NB4 (cell line): ENCODE results near the gene ACTN1.

ENCODE experiments used
- DNase-seq: peaks from one replicate; pipeline ENCODE4 v3.0.0; 2010; ENCODE audit warnings: low read depth
- H3K4me3 ChIP-seq: one replicate; pipeline ENCODE4 v1.5.1; 2011; ENCODE audit warnings: mild to moderate bottlenecking, low read depth, low read length, moderate library complexity
- CTCF ChIP-seq: IDR thresholded peaks from one replicate; pipeline ENCODE4 v1.5.1; 2012; ENCODE audit warnings: low read depth, low read length
- MAX ChIP-seq: IDR thresholded peaks from 2 replicates; pipeline ENCODE4 v1.6.1; 2011; ENCODE audit warnings: low read depth, low read length
- MYC ChIP-seq: IDR thresholded peaks from 2 replicates; pipeline ENCODE4 v1.6.1; 2011; ENCODE audit warnings: low read depth, low read length
- POLR2A ChIP-seq: IDR thresholded peaks from 2 replicates; pipeline ENCODE4 v1.6.1; 2011; ENCODE audit warnings: mild to moderate bottlenecking; ENCODE audit not compliant: insufficient read length; ENCODE audit errors: extremely low read depth

Gene ACTN1

DNA sequence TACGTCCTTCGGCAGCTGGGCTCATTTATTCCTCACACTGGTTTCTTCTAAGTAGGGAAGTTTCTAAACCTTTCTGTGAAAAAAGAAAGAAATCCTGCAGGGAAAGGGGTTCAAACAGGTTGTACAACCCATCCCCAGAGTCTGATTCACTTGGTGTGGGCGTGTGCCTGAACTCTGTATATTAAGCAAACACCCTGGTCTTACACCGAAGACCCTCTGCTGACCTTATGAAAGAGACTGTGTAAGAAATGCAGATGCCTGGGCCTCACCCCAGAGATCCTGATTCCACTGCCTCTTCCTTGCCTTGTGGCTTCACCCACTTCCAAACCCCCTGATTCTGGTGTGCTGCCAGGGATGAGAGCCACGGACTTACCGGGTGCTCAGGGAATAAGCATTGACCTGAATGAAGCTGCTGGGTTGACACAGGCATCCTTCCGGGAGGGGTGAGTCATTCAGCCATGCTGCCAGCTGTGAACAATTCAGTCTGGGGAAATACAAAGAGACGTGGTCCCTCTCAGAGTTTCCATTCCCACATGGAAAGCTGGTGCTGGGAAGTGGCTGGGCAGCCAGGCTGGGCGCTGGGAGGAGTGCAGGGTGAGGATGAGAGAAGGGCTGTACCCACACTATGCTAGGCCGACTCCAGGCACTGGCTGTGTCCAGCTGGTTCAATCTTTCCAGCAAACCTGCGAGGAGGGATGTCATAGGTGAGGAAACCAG is 26.5 kb upstream of the ACTN1 start:
- peak; percentile 47 for DNase-seq
- no peak overlapping the region for H3K4me3 ChIP-seq
- TF ChIP-seq MYC (no peak), CTCF (no peak), POLR2A (no peak), MAX (no peak)

GRCh38 chr14:69004731-69005431 is 25.8 kb upstream of the ACTN1 start:
- no peak for DNase-seq
- no peak overlapping the region for H3K4me3 ChIP-seq
- TF ChIP-seq CTCF (no peak), MYC (no peak), POLR2A (no peak), MAX (no peak)

- no peak overlapping the region for H3K4me3 ChIP-seq
- TF ChIP-seq MAX (no peak), POLR2A (no peak), MYC (no peak), CTCF (no peak)
- no peak for DNase-seq
These were observed 24.5 kb upstream of the ACTN1 start for GRCh38 chr14:69003626-69004025.

DNA sequence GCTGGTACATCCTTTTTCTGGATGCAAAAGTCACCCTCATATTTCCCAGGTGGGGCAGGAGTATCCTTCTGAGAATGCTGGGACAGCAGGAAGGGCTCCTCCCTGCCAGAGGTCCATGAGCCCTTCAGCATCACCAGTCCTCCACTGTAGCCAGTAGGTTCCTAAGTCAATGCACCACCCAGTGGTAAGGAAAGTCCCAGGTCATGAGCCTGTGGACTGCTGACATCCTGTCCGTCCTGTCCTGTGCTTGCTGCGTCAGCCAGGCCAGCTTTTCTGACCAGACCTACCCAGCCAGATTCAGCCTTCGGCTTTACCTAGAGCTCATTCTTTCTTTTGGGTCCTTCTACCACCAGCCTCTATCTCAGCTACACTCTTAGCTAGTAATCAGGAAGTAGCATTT is 23.0 kb upstream of the ACTN1 start:
- peak; percentile 22 for DNase-seq
- H3K4me3 ChIP-seq, result no peak overlapping the region
- TF ChIP-seq MYC, result no peak
- peak; percentile 25 for TF ChIP-seq CTCF
- no peak for TF ChIP-seq POLR2A

- TF ChIP-seq POLR2A, result no peak
- no peak for TF ChIP-seq CTCF
- no peak for TF ChIP-seq MYC
- TF ChIP-seq MAX, result no peak
- H3K4me3 ChIP-seq, result no peak overlapping the region
- no peak for DNase-seq
These were observed 22.3 kb upstream of the ACTN1 start for GRCh38 chr14:69001375-69001774.
